GM08714 (cell line): ENCODE data around the gene TBC1D32.
"Not testable (repeated sequence)": the region's sequence is repeated elsewhere in the genome, so short reads cannot be mapped to it uniquely, and the experiment has no call there.

Experiments
- H3K4me3 ChIP-seq: fragments of 200-500 bp; sonication (Bioruptor generic); 2 replicates; pipeline ENCODE4 v1.5.1; 2014; ENCODE audit warnings: mild to moderate bottlenecking, low read length, inconsistent platforms
- ZNF274 ChIP-seq: IDR thresholded peaks from 2 replicates; pipeline ENCODE4 v1.6.1; 2012; ENCODE audit warnings: mild to moderate bottlenecking, low read depth, low read length

Gene TBC1D32

GRCh38 chr6:121344539-121344938, 10.3 kb upstream of the TBC1D32 start:
- H3K4me3 ChIP-seq = no peak overlapping the region
- no peak for TF ChIP-seq ZNF274

DNA sequence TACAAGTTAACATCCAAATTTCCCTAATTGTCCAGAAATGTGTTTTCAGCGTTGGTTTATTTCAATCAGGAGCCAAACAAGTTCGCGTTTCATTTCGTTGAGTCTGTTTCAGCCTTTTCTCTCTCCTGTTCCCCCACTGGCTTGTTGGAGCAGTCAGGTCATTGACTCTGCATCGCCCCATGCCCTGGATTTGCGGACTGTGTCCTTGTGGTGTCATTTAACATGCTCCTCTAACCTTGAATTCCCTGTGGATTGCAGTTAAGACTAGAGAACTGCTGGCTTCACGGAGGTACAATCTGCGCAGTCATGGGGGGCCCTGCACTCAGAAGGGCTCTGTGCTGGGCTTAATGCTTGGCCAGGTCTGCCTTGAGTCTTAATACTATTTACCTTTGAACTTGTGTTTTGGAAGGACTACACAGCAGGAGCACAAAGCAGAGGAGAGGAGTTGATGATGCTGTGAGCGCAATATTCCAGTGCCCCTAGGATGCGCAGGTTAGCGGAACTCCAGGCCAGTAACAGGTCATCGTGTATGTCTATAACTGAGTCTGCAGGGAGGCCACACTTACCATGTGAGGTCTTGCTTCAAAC, 5.5 kb upstream of the TBC1D32 start:
- H3K4me3 ChIP-seq = no peak overlapping the region
- TF ChIP-seq ZNF274 = no peak

DNA sequence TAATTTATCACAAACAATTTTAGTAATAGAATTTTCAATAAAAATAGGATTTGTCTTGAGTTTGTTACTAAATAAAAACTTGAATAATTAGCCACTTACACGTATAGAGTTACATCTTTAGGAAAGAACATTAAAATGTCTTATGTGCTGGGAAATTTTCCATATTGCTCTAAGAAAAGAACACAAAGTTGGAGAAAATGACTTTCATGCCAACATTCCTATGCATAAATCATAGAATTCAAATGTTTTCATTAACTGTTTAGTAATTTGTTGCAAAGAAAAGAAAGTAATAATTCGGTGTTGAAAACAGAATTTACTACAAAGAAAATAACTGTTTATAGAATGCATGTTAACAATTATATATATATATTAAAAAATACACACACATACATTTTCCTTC, 4.7 kb upstream of the TBC1D32 start:
- no peak overlapping the region for H3K4me3 ChIP-seq
- TF ChIP-seq ZNF274 = no peak

DNA sequence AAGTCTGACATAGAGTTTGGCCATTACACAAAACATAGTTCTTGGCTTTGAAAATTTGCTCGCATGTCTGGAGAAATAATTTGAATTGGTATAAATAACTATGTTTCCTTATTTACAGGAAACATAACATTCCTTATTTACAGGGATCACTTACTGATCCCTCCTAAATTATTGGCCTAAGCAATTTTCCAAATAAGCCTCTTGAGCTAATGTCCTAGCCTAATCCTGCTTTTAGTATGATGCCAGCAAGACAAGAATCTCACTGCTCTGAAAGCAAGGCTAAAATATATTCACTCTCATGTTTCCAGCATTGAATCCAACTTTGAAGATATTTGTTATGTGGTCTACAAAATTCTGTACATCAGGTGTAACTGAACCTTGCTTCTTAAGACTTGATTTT, 4.1 kb upstream of the TBC1D32 start:
- no peak overlapping the region for H3K4me3 ChIP-seq
- TF ChIP-seq ZNF274 = no peak

DNA sequence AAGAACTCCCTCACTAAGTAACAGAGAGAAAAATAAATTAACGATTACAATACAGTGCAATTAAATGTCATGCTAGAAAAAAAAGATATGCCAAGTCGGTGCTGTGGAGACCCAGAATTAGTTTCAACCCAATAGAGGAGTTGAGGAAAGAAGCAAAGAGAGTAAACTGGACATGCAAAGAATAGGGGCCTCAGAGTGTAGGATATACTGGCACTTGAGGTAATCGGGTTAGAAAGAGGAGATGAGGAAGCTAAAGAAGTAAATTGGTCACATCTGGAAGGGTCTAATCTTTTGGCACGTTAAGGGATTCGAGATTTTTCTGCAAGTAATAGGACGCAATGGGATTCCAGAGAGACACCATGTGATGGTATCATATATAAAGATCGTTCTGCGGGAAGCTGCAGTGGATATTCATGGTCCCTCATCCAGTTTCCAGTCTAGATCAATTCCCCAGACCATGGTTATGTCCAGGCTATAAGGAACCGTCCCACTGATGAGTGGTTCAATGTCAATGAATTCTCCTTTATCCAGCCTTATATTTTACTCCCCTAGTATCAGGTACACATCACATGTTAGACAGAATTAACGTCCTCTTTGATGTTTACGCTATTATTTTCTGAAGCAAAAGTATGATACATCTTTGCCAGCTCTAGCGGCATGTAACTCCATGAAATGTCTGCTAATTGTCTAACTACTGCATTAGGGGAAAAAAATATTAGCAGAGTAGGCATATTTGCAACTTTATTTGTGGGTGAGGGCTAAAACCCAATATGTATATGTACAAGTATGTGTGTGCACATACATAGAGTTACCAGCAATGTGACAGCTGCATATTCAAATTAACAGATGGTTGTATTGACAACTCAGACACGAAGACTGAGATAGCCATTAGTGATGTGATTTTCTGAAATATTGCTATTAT, 1.1 kb upstream of the TBC1D32 start:
- no peak for TF ChIP-seq ZNF274
- H3K4me3 ChIP-seq = peak overlapping the region; percentile 78

DNA sequence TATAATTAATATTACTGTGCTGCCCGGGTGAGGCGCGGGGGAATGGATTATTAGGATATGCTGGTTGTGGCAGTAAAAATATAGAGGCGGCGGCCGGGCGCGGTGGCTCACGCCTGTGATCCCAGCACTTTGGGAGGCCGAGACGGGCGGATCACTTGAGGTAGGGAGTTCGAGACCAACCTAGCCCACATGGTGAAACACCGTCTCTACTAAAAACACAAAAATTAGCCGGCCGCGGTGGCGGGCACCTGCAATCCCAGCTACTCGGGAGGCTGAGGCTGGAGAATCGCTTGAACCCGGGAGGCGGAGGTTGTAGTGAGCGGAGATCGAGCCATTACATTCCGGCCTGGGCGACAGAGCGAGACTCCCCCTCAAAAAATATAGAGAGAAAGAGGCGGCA, 586 bp downstream of the TBC1D32 start:
- peak overlapping the region; percentile 78 for H3K4me3 ChIP-seq

DNA sequence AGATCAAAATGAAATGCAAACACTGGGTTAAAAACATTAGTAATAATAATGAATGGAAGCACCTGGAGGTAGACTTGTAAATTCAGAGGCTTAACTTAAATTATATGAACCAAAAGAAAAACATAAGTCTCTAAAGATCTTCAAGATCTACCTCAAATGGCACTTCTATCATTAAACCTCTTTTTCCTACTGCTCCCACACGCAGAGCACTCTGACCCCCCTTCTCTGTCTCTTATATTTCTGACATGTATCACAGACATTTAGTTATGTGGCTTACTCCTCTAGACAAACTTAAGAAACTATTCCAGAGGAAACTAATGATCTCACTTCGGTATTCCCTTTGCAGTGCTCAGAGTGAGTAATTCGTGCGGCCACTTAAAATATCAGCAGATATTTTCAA, 1.1 kb downstream of the TBC1D32 start:
- no peak for TF ChIP-seq ZNF274
- peak overlapping the region; percentile 78 for H3K4me3 ChIP-seq

DNA sequence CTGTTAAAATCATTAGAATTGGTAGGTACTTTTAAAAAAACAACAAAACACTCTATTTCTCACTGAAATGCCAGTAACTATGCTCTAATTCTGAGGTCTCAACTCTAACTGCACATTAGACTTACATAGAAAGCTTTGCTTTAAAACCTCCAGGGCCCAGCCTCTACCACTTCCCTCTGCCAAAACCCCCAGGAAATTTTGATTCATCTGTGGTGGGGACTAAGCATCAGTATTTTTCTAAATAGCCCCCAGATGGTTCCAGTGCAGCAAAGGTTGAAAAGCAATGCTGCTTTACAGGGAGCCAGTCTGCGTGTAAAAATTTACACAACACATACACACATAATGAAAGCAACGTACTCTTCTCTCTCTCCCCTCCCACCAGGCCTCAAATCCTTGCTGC, 3.8 kb downstream of the TBC1D32 start:
- TF ChIP-seq ZNF274 = no peak
- H3K4me3 ChIP-seq = no peak overlapping the region

GRCh38 chr6:121321282-121321681, 13.0 kb downstream of the TBC1D32 start:
- TF ChIP-seq ZNF274 = no peak

GRCh38 chr6:121319603-121320002, 14.7 kb downstream of the TBC1D32 start:
- TF ChIP-seq ZNF274 = no peak
- H3K4me3 ChIP-seq = no peak overlapping the region

More at GRCh38 chr6:121321282-121321681, 13.0 kb downstream of the TBC1D32 start:
- H3K4me3 ChIP-seq = no peak overlapping the region

DNA sequence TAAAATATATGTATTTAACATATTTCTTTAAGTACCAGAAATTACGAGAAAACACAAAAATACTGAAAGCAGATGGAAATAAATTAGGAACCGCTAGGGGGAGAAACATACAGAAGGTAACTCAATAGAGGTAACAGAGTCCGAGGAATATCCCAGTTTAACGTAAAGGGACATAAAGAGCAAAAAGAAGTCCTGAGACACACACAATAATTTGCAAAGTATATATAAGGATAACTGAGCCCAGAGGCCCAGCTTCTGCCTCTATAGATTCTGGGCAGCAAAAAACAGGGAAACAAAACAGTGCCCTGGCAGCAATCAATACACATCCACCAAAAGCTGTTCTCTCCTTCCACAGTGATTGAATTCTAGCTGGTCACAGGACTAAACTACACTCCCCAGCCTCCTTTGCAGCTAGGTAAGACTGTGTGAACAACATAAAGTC, 15.1 kb downstream of the TBC1D32 start:
- no peak overlapping the region for H3K4me3 ChIP-seq

DNA sequence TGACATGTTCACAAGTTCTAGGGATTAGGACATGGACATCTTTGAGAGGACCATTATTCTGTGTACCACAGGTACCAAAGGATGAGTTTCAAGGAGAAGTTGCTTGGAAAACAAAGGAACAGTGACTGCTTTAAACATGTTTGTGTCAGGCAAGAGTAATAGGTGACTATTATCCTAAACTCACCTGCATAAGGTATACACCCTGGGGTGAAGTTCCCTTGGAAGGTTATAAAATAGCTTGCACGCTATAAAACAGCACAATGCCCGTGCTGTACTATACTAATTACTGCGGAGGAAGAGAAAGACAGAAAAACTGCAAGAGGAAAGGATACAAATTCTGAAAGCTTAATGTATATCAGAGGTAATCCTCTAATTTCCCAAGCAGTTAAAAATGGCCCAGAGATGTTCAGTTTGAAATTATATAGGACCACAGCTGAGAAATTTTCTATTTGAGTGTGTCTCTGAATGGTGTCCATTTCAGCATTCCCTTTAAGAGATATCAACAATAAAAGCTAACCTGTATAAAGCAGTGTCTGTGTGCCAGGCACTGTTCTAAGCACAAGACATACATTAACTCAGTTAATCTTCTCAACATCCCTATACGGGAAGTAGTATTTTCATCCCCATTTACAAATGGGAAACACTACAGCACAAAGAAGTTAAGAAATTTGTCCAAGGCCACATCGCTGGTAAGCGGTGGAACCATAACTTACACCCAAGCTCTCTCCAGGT, 19.7 kb downstream of the TBC1D32 start:
- H3K4me3 ChIP-seq = no peak overlapping the region
- no peak for TF ChIP-seq ZNF274

More for the DNA sequence above, 15.1 kb downstream of the TBC1D32 start:
- no peak for TF ChIP-seq ZNF274

GRCh38 chr6:121311814-121312213, 22.5 kb downstream of the TBC1D32 start:
- not testable (repeated sequence) for H3K4me3 ChIP-seq

DNA sequence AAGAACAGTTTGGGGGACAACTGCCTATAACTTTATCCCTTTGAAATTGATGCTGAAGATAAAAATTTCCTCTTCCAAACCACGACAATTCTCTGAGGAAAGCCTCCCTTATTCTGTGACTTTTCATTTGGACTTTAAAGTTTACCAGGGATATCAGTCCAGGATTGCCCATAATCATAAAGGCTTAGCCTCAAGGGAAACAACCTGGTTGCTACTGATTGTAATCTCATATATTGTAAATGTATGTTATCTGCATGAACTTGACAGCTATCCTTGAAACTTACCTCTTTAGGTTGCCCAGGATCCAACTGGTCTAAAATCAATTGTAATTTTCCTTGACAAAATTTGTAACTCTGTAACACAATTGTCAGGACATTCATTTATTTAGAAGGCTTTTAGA, 23.8 kb downstream of the TBC1D32 start:
- TF ChIP-seq ZNF274 = no peak
- no peak overlapping the region for H3K4me3 ChIP-seq

DNA sequence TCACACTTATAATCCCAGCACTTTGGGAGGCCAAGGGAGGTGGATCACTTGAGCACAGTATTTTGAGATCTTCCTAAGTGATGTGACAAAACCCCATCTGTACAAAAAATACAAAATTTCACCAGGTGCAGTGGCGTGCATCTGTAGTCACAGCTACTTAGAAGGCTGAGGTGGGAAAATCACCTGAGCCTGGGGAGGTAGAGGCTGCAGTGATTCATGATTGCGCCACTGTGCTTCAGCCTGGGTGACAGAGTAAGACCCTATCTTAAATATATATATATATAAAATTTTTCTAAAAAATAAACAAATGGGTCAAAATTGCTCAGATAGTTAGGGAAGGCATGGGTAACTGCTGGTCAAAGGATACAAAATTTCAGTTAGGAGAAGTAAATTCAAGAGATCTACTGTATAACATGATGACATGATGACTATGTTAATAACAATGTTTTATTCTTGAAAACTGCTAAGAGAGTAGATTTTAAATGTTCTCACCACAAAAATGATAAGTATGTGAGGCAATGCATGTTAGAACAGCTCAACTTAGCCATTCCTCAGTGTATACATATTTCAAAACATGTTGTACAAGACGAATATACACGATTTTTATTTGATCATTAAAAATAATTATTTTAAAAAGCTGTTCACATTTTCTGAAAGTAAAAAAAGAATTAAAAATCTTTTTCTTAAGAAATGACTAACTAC, 24.4 kb downstream of the TBC1D32 start:
- no peak for TF ChIP-seq ZNF274

More for the DNA sequence above, 24.4 kb downstream of the TBC1D32 start:
- no peak overlapping the region for H3K4me3 ChIP-seq
